Measurements from ENCODE around the gene BARX1.

BARX1 gene

GRCh38 chr9:93905473-93906133 lies 49.6 kb downstream of the BARX1 start:
- no peaks in the 10 kb centered on the region for H3K9me3 Mint-ChIP-seq (ENCODE audit: low read depth)
- H3K36me3 Mint-ChIP-seq = no peaks in the 10 kb centered on the region
- H3K27me3 Mint-ChIP-seq = peaks cover 2% of the 10 kb centered on the region
- no peak overlapping the region for H3K27ac Mint-ChIP-seq
- peaks cover 2% of the 10 kb centered on the region for H3K4me1 Mint-ChIP-seq (ENCODE audit: low read depth)
- no peak overlapping the region for H3K4me3 Mint-ChIP-seq

GRCh38 chr9:93904649-93905472 lies 50.3 kb downstream of the BARX1 start:
- peaks cover 4% of the 10 kb centered on the region for H3K4me1 Mint-ChIP-seq (ENCODE audit: low read depth)
- no peak overlapping the region for H3K27ac Mint-ChIP-seq
- H3K27me3 Mint-ChIP-seq = peaks cover 2% of the 10 kb centered on the region
- no peak overlapping the region for H3K4me3 Mint-ChIP-seq
- no peaks in the 10 kb centered on the region for H3K36me3 Mint-ChIP-seq
- H3K9me3 Mint-ChIP-seq (ENCODE audit: low read depth) = no peaks in the 10 kb centered on the region

GRCh38 chr9:93903886-93904648 lies 51.1 kb downstream of the BARX1 start:
- Mint-ChIP-seq H3K4me1 (ENCODE audit: low read depth) (peaks cover 3% of the 10 kb centered on the region), H3K9me3 (ENCODE audit: low read depth) (no peaks in the 10 kb centered on the region), H3K4me3 (no peak overlapping the region), H3K27me3 (peaks cover under 1% of the 10 kb centered on the region), H3K36me3 (no peaks in the 10 kb centered on the region), H3K27ac (no peak overlapping the region)

DNA sequence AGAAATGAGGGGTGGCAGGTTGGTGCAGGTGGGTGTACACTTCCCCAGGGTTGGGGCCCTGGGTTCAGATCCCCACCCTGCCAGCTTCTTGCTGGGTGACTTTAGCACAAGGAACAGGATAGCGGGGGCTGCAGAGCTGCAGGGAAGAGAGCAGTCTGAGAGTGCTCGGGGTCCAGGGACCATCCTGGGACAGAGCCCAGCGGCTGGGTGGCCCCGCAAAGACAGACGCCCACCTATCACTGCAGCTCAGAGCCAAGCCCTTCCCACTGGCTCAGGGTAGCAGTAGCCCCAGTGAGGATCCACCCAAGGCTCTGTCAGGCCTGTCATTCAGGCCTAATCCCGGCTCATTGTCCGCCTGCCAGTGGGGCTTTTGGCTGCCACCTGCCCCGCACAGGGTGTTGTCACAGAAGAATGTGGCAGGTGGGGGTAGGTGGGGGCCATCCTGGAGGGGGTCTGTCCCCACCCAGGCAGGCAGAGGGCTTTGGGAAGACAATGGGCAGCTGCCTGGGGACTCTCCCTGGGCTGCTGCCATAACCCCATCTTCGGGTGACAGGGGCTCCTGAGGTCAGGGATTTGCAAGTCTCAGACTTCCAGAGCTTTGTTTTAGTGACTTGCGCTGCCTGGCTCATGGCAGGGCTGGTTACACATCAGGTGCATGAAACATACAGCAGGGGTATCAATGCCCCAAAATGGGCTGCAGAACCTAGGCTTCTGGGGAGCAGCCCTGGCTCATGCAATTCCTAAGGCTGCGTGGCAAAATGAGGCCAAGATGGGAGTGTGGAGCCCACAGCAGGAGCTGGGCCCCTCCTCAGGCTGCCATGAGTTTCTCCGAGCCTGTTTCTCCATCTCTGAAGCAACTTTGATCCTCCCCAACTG lies 52.1 kb downstream of the BARX1 start:
- Mint-ChIP-seq H3K9me3 (ENCODE audit: low read depth) (no peaks in the 10 kb centered on the region), H3K4me3 (no peak overlapping the region), H3K36me3 (no peaks in the 10 kb centered on the region), H3K27me3 (no peaks in the 10 kb centered on the region), H3K27ac (no peak overlapping the region), H3K4me1 (ENCODE audit: low read depth) (peaks cover 10% of the 10 kb centered on the region)

- no peaks in the 10 kb centered on the region for H3K27me3 Mint-ChIP-seq
These were observed 52.9 kb downstream of the BARX1 start for GRCh38 chr9:93902051-93902779.

More at GRCh38 chr9:93902051-93902779, 52.9 kb downstream of the BARX1 start:
- no peak overlapping the region for H3K4me3 Mint-ChIP-seq
- H3K27ac Mint-ChIP-seq = no peak overlapping the region
- H3K4me1 Mint-ChIP-seq (ENCODE audit: low read depth) = peaks cover 18% of the 10 kb centered on the region
- H3K36me3 Mint-ChIP-seq = no peaks in the 10 kb centered on the region
- no peaks in the 10 kb centered on the region for H3K9me3 Mint-ChIP-seq (ENCODE audit: low read depth)

Data from activated naive CD8-positive, alpha-beta T cell (primary cell).